Spleen (tissue), 7 donors: ENCODE data around the gene ENDOV.

ENCODE experiments used
- CTCF ChIP-seq, 11 experiments: fragments of 200-600 bp in 7 of 11; fragments of 450-650 bp in 4 of 11; sonication (generic) in 4 of 11; IDR thresholded peaks in 8 of 11; conservative IDR thresholded peaks in 3 of 11; 1 replicate in 7 of 11; 2 replicates in 4 of 11; pipeline versions ENCODE4 v1.4.0 to v1.8.0; 2016 to 2021; ENCODE audit warnings: antibody characterized with exemption in 11 of 11, inconsistent platforms in 4 of 11, mild to moderate bottlenecking in 1 of 11
- POLR2A ChIP-seq, 3 donors: fragments of 450-650 bp; IDR thresholded peaks; one replicate each; pipeline ENCODE4 v1.5.1; 2017; ENCODE audit warnings: antibody characterized with exemption in 3 of 3, mild to moderate bottlenecking in 1 of 3
- POLR2AphosphoS5 ChIP-seq, 3 donors: sonication (generic); formaldehyde crosslinking; IDR thresholded peaks; one replicate each; pipeline ENCODE4 v1.5.1; 2017; ENCODE audit warnings: antibody characterized with exemption in 3 of 3
- donor health status: DM: no; HTN: no; CAD: no; lungs with moderate emphysema.
- donor health status: DM: no; HTN: no; CAD: no.
- donor health status: DM: no; HTN: no; CAD: no.

GRCh38 chr17:80432961-80433550 lies 18.1 kb downstream of the ENDOV start:
- no peak for TF ChIP-seq CTCF (IDR thresholded peaks at IDR 0.05 in 8 of 11, conservative IDR thresholded peaks at IDR 0.05 in 3 of 11)
- TF ChIP-seq POLR2A (IDR thresholded peaks at IDR 0.05): no peak
- no peak for TF ChIP-seq POLR2AphosphoS5 (IDR thresholded peaks at IDR 0.05)
